ENCODE results near the gene TBC1D3B.
"Not testable (repeated sequence)": the region's sequence is repeated elsewhere in the genome, so short reads cannot be mapped to it uniquely, and the experiment has no call there.

TBC1D3B gene

DNA sequence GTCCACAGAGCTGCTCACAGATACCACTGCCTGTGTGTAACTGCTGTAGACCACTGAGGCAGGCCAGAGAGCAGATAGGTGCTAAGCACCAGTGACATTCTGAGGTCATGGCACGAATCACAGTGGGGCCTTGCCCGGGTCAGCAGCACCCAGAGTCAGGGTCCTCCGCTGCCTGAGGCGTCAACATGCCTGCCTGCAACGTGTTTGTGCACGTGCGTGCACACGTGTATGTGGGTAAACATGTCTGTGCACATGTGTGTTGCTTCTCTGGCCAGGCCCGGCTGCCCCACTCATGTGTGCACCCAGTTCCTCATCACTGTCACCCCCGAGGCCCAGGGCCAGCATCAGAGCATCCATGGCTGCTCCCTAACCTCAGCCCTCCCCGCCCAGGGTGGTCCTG lies at the start of gene TBC1D3B:
TBC1D3B (minus strand) TSS at position 101 of the 400 bp plus-strand sequence. CDS start 1,586 bp downstream, outside the sequence.
- DNase-seq (ENCODE audit: low read depth in 2 of 2) = not testable (repeated sequence)

GRCh38 chr17:36222967-36223366 lies 46.5 kb upstream of the TBC1D3B start:
- DNase-seq (ENCODE audit: low read depth in 2 of 2) = not testable (repeated sequence)

- not testable (repeated sequence) for DNase-seq (ENCODE audit: low read depth in 2 of 2)
Observed at GRCh38 chr17:36221581-36222100, 45.2 kb upstream of the TBC1D3B start.

DNA sequence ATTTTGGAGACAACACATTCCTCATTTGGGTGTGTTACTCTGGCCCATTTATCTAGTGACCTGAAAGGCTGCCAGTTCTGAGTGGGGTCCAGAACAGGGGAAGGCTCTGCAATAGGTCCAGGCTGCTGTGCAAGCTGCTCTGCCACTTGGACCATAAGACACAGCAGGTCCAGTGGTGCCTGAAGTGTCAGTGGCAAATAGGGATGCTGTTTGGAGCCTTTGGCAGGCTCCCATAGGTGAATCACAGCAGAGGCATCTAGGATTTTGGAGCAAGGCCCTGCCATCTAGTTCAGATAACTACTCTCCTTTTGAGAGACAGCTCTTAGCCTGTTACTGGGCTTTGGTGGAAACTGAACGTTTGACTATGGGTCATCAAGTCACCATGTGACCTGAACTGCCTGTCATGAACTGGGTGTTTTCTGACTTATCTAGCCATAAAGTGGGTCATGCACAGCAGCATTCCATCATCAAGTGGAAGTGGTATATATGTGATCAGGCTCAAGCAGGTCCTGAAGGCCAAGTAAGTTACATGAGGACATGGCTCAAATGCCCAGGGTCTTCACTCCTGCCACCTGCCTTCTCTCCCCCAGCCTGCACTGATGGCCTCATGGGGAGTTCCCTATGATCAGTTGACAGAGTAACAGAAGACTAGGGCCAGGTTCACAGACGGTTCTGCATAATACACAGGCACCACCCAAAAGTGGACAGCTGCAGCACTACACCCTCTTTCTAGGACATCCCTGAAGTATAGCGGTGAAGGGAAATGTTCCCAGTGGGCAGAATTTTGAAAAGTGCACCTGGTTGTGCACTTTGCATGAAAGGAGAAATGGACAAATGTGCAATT lies 44.5 kb upstream of the TBC1D3B start:
- DNase-seq (ENCODE audit: low read depth in 2 of 2) = not testable (repeated sequence)

DNA sequence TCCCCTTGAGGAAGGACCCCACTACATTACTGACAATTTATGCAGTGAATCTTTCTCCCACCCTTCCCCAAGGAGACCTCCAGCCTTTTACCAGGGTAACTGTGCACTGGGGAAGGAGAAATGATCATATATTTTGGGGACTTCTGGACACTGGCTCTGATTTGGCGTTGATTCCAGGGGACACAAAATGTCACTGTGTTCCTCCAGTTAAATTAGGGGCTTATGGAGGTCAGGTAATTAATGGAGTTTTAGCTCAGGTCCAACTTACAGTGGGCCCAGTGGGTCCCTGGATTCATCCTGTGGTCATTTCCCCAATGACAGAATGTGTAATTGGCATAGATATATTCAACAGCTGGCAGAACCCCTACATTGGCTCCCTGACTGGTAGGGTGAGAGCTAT lies 43.1 kb upstream of the TBC1D3B start:
- not testable (repeated sequence) for DNase-seq (ENCODE audit: low read depth in 2 of 2)

DNA sequence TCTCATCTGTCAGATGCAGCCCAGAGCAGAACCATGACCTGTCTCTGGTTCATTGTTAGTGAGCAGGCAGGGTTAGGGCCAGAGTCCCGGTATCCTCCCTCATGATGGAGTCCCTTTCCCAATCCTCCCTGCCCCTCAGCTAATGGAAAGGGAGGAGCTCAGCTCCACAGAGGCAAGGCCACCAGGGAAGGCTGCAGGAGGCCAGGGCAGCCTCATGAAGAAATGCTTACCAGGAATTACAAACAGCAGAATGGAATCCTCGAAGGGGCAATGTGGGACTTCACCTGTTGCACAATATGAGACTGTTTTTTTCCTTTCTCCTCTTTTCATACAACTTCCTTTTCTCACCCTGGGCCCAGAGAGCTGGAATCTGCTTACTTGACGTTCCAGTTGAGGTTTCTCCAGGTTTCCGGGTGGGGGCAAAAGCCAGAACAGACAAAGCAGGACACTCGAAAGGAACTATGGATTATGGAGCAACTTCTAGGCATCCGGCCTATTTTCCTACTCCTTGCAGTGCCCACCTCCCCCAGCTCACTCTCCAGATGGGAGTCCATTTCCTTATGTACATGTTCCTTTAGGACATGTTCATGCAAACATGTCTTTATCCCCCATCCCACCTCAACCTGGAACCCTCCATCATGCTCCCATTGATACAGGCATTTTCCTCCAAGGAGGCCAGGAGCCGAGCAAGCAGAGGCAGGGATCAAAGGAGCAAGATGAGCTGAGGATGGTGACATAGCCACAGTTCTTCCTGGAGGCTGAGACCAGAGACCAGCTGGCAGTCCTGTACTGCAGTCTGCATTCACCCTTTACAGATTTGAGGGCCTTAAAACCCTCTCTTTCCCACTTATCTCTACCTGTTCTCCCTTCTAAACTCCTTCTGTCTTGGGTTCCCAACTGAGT lies 39.2 kb upstream of the TBC1D3B start:
- not testable (repeated sequence) for DNase-seq (ENCODE audit: low read depth in 2 of 2)

- DNase-seq (ENCODE audit: low read depth in 2 of 2) = no peak
Observed at GRCh38 chr17:36214918-36215317, 38.5 kb upstream of the TBC1D3B start.

GRCh38 chr17:36213695-36214094 lies 37.3 kb upstream of the TBC1D3B start:
- DNase-seq (ENCODE audit: low read depth in 2 of 2) = no peak

DNA sequence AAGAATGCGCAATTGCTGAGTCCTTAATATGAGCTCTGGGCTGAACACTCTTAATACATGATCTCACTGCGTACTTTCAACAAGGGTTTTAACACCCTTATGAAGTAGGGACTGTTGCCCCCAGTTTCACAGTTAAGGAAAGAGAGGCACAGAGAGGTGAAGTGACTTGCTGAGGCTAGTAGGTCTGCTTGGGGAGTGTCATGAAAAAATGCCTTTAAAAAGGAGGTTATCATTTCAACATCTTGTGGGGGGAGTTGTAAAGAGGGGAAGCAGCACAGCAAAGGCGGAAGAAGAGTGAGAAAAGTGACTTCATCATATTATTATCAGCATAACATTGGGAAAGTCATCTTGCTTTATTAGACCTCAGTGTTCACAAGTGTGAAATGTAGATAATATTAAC lies 36.5 kb upstream of the TBC1D3B start:
- no peak for DNase-seq (ENCODE audit: low read depth in 2 of 2)

DNA sequence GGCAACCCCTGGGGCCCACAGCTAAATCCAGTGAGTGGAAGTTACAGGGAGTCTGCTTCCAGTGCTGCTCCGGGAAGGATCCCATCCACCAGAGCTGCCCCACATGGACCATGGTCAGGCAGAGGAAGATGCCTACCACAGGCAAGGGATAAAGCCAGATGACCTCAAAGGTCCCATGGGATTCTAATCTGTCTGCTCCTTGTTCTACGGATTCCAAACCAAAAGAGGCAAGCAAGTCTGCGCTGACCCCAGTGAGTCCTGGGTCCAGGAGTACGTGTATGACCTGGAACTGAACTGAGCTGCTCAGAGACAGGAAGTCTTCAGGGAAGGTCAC lies 35.8 kb upstream of the TBC1D3B start:
- DNase-seq (ENCODE audit: low read depth in 2 of 2) = no peak

- not testable (repeated sequence) for DNase-seq (ENCODE audit: low read depth in 2 of 2)
Observed at GRCh38 chr17:36211484-36212271, 35.2 kb upstream of the TBC1D3B start.

GRCh38 chr17:36210439-36211211 lies 34.2 kb upstream of the TBC1D3B start, which contains the start of gene CCL4L2:
CCL4L2 (plus strand) TSS chr17:36211063.
- DNase-seq (ENCODE audit: low read depth in 2 of 2) = not testable (repeated sequence)

- DNase-seq (ENCODE audit: low read depth in 2 of 2) = no peak
Observed at GRCh38 chr17:36209575-36209974, 33.1 kb upstream of the TBC1D3B start.

DNA sequence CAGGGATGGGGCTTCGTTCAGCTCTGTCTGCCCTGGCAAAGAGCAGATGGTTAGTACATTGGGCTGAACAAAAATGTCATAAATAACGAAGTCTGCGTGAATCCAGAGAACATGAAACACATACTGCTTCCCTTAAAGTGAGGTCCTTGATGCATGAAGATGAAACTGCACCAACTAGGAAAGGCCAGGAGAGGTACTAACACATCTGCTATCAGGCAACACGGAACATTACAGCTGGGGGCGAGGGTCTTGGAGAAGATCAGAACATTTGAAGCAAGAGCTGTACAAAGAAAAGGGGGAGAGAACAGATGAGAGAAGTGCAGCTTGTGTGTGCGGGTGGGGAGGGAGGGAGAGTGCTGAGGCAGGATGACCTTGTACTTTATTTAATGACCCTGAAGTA lies 30.9 kb upstream of the TBC1D3B start:
- DNase-seq (ENCODE audit: low read depth in 2 of 2) = not testable (repeated sequence)

DNA sequence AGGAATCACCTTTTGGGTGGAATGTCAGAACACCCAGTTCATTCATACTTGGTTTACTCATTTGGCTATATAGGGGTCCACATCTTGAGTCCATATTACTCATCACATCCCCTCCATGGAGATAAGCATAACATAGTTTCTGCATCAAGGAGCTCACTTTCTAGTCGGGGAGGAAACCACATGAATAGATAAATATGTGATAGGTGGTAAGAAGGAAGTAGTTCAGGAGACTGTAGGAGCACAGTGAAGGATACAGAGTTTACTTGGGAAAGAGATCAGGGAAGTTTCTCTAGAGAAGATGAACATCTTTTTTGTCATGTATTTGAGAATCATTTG lies 30.0 kb upstream of the TBC1D3B start:
- not testable (repeated sequence) for DNase-seq (ENCODE audit: low read depth in 2 of 2)

DNA sequence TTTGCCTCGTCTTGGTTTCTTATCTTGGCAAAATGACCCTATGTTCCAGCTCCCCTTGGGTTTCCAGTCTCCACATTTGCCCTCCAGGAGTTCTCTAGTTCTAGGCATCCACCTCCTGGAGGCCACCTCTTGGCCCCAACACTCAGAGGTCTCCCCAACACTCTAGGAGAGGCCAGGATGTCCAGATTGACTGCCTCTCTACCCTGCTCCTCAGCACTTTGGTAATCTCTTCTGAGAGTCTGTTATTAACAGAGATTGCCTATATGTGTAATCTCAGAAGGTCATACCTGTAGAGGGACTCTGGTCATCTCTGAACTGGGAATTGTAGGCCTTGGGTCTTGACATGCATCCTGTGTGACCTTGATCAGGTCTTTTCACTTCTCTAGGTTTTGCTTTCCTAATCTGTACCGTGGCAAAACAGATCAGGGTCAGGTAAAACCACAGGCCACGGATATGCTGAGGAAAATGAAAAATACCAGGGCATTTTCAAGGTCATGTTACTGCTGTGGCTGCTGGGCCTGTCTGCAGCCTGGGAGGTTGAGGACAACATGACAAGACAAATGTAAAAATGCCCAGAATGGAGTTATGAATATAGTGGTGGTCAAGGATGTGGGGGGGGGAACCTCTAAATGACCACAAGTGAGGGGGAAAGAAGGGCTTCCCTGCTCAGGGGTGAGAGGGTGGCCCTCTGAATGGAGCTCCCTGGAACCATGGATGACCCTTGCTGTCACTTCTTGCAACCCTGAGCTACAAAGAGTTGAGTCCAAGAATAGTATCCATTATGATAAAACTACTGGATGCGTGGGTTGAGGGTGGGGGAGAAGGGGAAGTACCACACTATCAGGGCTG lies 29.4 kb upstream of the TBC1D3B start:
- no peak for DNase-seq (ENCODE audit: low read depth in 2 of 2)

DNA sequence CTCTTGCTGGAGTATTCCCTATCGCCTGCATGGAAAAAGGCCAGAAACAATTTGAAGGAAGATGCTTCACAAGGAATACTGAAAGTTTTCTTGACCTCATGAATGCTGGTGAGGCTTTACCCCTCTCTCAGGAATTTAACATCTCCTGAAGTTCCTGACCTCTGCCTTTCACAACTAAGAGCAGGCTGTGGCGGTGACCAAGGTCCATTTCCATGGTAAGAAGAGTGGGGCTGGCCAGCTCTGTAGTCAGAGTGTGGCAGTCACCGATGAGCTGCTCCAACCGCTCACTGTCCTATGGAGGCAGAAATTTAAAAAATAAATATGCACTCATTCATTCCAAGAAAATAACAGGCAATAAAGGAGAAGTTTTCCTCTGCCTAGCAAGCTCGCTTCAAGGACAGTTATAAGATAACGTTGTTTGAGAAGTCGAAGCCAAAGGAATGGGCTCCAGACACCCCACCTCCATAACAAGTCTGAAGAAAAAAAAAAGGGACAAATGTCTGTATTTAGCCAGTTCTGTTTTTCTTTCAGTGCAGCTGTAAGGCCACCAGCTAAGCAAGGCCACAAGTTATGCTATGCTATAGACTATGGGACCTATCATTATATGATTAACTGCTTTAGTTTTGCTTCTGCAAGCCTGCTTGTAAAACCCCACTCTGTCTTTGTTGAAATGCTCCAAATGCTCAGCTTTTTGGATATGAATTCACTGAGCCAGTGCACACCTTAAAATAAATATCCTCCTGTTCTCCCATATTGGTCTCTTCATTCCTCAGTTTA lies 28.5 kb upstream of the TBC1D3B start:
- no peak for DNase-seq (ENCODE audit: low read depth in 2 of 2)

DNA sequence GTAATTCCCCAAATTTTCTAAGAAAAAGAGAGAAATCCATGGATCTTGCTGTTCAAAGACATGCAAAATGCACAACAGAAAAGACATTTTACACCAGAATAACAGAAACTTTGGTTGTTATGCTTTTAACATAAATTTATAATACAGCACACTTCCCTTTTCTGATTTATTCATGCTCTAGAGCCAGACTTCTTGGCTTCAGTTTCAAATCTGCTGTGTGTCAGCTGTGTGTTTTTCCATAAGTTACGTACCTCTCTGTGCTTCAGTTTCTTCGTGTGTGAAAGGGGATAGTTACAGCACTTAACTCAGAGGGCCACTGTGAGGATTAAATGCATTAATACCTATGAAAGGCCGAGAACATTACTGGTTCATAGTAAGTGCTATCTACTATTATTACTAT lies 26.9 kb upstream of the TBC1D3B start:
- DNase-seq (ENCODE audit: low read depth in 2 of 2) = no peak

DNA sequence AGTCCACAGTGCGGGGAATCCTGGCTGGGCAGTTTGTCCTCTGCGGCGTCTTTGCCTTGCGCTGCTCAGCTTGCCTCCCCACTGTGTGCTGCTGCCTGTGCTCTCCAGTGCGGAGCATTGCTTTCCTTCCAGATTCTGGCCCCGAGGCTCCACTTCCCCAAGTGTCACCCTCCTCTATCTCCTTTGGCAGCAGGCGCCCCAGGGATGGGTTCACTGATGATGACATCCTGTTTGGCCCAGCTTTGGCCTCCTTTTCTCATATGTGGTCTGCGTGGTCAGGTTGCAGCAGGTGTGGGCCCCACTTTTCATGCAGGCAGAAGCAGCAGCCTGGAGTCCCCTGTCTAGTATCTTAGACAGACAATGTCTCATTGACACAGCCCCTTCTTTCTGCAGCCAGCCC lies 25.1 kb upstream of the TBC1D3B start:
- not testable (repeated sequence) for DNase-seq (ENCODE audit: low read depth in 2 of 2)
